ENCODE measurements around the gene TRIM31. TPM values are rescaled to one million over a fixed set of nuclear protein-coding genes. Genes with fewer than 3 reads are reported as not detected.
A peak's percentile ranks its signal among the peaks of the same experiment; 100 is the strongest.

TRIM31 gene
- total RNA-seq, 2 donors from 2014 or later: not detected

DNA sequence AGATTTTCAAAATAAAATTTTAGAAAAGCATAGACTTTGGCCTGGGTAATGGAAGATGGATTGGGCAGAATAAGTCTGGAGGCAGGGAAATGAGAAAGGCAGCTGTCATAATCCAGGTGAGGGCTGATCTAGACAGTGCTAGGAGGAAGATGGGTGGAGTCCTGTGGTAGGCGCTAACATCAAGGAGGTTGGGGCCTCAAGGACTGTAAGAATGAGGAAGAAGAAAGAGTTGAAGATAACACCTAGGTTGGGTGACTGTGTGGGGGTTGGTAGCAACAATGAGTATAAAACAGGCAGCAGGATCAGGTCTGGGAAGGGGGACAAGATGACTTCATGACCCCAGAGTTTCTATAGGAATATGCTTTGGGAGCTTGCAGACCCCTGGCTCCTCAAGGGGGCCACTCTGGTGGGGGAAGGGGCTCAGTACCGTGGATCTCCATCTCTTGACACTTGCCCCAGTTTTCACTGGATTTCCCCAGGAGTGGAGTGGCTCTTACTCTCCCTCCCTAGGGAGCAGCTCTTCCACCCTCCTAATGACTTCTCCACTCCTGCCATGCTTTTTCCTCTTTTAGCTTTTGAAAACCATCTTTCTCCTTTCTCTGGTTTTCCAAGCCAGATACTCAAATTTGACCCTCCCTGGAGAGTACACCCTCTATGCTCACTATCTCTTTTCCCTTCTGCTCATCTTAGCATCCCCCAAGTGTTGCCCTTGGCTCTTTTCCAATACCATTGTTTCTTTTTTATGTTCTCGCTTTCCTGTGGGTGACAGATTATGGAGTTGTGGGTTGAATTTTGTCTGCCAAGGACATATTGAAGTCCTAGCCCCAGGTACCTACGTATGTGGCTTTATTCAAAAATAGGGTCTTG is 14.8 kb downstream of the TRIM31 start:
- Mint-ChIP-seq H3K27me3 (peaks cover 78% of the 10 kb centered on the region), H3K4me1 (peaks cover 42% of the 10 kb centered on the region), H3K36me3 (ENCODE audit: low read depth) (peaks cover 11% of the 10 kb centered on the region), H3K4me3 (peak overlapping the region; percentile 37), H3K27ac (no peak overlapping the region)
- no peaks in the 10 kb centered on the region for H3K9me3 ChIP-seq (ENCODE audit: control insufficient read depth, low read length, poor library complexity, severe bottlenecking)
- peak; percentile 65 for ATAC-seq
- DNase-seq: no peak

DNA sequence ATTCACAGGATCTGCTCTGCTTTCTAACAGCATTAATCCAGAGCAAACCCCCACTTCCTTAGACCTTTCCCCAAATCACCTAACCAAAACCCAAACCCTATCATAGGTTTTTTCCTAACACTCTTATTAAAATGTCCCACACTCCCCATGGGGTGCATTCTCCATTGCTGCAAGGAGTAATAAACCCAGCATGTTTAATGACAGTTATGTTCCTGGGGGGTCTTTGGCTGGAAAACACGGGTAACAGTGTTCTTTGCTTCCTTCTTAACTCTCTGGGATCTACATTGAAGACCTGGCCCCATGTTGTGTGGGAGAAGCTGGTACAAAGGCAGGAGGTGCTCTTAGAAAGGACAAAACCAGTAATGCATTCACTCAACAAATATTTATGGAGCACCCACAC is 16.1 kb downstream of the TRIM31 start:
- Mint-ChIP-seq H3K36me3 (ENCODE audit: low read depth) (peaks cover 11% of the 10 kb centered on the region), H3K27ac (no peak overlapping the region), H3K27me3 (peaks cover 90% of the 10 kb centered on the region), H3K4me3 (no peak overlapping the region), H3K4me1 (peaks cover 36% of the 10 kb centered on the region)
- no peaks in the 10 kb centered on the region for H3K9me3 ChIP-seq (ENCODE audit: control insufficient read depth, low read length, poor library complexity, severe bottlenecking)
- ATAC-seq (no peak), DNase-seq (no peak)

DNA sequence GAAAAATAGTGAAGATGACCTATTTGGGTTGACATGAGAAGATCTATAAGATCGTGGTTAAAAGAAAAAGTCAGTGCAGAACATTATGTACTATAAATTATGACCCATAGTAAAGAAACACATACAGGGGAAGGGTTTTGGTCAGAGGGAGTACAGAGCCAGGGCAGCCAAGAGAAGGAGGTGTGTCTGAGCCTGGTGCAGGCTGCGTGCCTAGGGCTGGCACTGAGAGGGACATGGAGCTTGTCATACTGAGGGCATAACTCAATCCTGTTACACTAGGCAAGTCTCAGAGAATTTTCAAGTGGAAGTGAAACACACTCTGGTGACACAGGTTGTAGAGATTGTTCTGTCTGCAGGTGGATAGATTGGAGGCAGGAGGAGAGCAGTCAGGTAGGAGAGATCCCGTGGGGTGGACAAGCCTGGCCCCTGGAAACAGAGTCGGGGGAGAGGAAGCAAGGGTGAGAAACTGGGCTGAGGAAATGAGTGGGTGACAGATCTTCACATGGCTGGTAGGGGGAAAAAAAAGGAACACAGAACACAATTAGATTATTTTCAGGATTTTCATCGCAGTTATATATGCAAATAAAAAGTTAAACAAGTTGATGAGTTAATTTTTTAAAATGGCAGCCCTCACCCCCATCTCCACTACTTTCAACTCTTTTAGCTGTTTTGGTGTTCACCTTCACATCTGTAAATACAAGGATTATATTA is 18.8 kb downstream of the TRIM31 start:
- H3K27me3 Mint-ChIP-seq: peaks cover 90% of the 10 kb centered on the region
- H3K4me1 Mint-ChIP-seq: peaks cover 23% of the 10 kb centered on the region
- no peaks in the 10 kb centered on the region for H3K9me3 ChIP-seq (ENCODE audit: control insufficient read depth, low read length, poor library complexity, severe bottlenecking)
- no peak overlapping the region for H3K4me3 Mint-ChIP-seq
- peak overlapping the region; percentile 37 for H3K27ac Mint-ChIP-seq
- no peak for ATAC-seq
- DNase-seq: no peak
- peaks cover 15% of the 10 kb centered on the region for H3K36me3 Mint-ChIP-seq (ENCODE audit: low read depth)

DNA sequence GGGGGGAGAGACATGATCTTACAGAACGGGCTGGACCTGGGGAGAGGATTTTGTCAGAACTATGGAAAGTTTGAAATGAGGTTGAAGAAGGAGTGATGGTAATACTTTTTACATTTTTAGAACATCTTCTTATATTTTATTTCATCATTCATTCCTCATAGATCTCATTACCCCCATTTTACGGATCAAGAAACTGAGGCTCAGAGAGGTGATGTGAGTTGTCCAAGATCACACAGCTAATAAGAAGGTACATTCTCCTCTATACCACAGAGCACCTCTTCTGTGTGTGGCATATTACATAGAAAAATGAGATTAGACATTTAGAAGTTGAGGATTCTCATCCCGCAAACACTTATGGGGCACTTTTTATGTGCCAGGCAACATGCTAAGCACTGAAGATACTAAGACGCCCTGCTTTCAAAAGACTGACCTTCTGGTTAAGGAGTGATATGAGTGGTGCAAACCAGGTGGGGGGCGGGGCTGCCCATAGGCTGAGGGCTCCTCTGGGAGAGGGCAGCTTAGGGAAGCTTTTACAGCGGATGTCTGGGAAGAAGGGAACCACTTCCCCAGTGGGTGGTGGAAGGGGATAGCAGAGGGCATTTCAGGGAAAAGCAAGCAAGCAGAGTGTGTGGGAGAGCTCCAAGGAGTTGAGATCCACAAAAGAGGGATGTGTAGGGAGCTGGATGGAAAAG is 19.9 kb downstream of the TRIM31 start:
- H3K4me1 Mint-ChIP-seq: peaks cover 16% of the 10 kb centered on the region
- H3K9me3 ChIP-seq (ENCODE audit: control insufficient read depth, low read length, poor library complexity, severe bottlenecking): no peaks in the 10 kb centered on the region
- DNase-seq: no peak
- peaks cover 15% of the 10 kb centered on the region for H3K36me3 Mint-ChIP-seq (ENCODE audit: low read depth)
- ATAC-seq: no peak
- H3K4me3 Mint-ChIP-seq: no peak overlapping the region
- peaks cover 90% of the 10 kb centered on the region for H3K27me3 Mint-ChIP-seq
- peak overlapping the region; percentile 34 for H3K27ac Mint-ChIP-seq

DNA sequence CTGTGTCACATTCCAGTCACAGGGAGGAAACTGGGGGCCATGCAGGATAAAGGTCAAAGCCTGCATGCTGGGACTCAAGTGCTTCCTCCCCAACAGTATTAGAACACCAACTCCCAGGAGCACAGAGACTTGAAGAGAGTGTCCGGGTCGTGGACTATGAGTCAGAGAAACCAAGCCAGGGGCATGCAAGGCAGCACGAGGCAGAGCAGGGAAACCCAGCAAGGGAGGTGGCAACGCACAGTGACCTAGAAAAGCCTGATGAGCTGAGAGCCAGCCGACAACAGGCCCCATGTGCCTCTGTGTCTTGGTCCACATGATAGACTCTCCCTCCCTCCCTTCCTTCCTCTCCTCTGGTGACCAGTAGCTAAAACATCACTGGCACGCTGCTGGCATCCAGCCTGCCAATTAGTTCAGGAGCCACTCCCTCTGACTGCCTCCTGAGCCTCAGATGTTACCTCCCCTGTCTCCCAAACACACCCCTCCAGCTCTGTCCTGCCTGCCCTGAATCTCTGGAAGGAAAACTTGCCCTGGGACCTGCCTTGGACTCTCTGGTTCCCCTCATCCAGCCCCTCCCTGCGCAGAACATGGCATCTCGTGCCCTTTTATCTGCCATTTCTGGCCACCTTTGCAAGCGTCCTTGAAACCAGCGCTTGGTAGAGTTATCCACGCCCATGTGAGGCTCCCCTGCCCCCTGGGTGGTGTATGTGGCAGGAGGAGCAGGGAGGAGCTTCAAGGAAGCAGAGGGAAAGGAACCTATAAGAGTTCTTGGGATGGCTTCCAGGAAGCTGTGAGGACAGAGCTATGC is 21.1 kb downstream of the TRIM31 start:
- DNase-seq (no peak), ATAC-seq (no peak)
- H3K4me3 Mint-ChIP-seq: no peak overlapping the region
- peaks cover 12% of the 10 kb centered on the region for H3K36me3 Mint-ChIP-seq (ENCODE audit: low read depth)
- no peaks in the 10 kb centered on the region for H3K9me3 ChIP-seq (ENCODE audit: control insufficient read depth, low read length, poor library complexity, severe bottlenecking)
- H3K27me3 Mint-ChIP-seq: peaks cover 90% of the 10 kb centered on the region
- H3K27ac Mint-ChIP-seq: no peak overlapping the region
- peaks cover 8% of the 10 kb centered on the region for H3K4me1 Mint-ChIP-seq

DNA sequence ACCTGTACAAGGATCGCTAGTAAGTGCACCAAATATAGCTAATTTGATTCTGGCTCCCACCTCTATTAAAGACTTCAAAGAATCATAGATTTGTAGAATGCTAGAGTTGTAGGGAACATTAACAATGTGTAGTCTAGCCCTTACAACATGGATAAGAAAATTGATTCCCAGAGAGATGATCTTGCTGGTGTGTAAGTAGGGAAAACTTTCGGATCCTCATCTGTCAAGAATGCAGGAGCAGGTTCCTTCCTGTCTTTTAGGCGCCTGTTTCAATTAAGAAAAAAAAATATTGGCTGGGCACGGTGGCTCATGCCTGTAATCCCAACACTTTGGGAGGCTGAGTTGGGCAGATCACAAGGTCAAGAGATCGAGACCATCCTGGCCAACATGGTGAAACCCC is 25.0 kb downstream of the TRIM31 start:
- H3K4me1 Mint-ChIP-seq: peaks cover 2% of the 10 kb centered on the region
- H3K9me3 ChIP-seq (ENCODE audit: control insufficient read depth, low read length, poor library complexity, severe bottlenecking): no peaks in the 10 kb centered on the region
- H3K27ac Mint-ChIP-seq: no peak overlapping the region
- peaks cover 6% of the 10 kb centered on the region for H3K36me3 Mint-ChIP-seq (ENCODE audit: low read depth)
- no peak overlapping the region for H3K4me3 Mint-ChIP-seq
- peaks cover 61% of the 10 kb centered on the region for H3K27me3 Mint-ChIP-seq
- DNase-seq (no peak), ATAC-seq (no peak)

DNA sequence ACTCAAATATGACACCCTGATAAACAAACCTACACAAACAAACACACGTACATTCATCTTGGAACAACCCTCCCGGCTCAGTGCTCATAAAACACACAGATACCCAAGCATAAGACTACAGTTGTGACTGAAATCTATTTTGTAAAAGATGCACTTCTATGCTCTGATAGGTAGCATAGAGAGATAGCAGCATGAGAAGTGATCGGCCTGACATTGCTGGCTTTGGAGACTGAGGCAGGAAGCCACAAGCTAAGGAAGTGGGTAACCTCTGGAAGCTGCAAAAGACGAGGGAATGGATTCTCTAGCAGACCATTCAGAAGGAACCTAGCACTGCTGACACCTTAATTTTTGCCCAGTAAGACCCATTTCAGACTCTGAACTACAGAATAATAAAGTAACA is 35.7 kb downstream of the TRIM31 start:
- H3K9me3 ChIP-seq (ENCODE audit: control insufficient read depth, low read length, poor library complexity, severe bottlenecking): no peaks in the 10 kb centered on the region
- peak; percentile 33 for ATAC-seq
- peak overlapping the region; percentile 93 for H3K4me3 Mint-ChIP-seq
- no peak for DNase-seq
- H3K36me3 Mint-ChIP-seq (ENCODE audit: low read depth): peaks cover 8% of the 10 kb centered on the region
- peaks cover 38% of the 10 kb centered on the region for H3K27me3 Mint-ChIP-seq
- peaks cover 44% of the 10 kb centered on the region for H3K4me1 Mint-ChIP-seq
- H3K27ac Mint-ChIP-seq: peak overlapping the region; percentile 66

DNA sequence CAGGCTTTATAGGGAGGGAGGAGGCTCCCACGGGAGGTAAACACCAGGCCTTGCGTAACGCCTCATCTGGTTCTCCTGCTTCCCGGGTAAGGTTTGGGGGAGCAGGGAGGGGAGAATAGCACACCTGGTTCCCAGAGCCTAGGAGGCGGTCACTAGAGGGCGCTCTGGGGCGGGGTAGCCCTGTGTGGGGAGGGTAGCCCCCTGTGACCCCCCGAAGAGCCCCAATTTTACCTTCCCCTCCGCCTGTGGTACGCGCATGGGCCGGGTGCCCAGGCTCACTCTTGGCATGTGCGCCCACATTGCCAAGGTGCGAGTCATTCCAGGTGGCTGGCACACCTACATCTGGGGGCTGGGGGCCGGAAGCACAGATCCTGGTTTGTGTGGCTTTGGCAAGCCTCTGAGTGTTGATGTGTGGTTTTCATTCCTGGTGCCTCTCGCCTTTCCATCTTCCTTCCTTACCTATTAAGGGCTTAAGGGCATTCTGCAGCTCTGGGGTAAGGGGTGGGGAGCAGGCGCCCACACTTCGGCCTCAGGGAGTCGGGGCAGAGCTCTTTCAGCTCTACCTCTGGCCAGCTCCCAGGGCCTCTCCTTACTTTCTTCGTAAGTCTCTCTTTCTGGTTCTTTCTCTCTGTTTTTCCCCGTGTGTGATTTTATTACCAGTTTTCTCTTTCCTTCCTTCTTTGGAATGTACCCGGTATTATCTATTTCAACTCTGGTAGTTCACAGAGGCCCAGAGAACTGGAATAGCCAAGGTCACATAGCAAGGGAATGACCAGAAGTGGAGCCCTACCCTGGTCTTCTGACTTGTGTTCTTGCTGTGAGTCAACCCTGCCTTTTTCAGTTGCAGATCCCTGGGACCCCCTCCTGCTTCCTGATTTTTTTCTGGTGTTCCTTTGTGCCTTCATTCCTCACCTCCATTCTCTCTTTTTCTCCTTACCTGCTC is 36.8 kb downstream of the TRIM31 start:
- peak overlapping the region; percentile 83 for H3K27ac Mint-ChIP-seq
- H3K36me3 Mint-ChIP-seq (ENCODE audit: low read depth): peaks cover 17% of the 10 kb centered on the region
- H3K4me1 Mint-ChIP-seq: peaks cover 53% of the 10 kb centered on the region
- no peak for DNase-seq
- H3K27me3 Mint-ChIP-seq: peaks cover 46% of the 10 kb centered on the region
- H3K9me3 ChIP-seq (ENCODE audit: control insufficient read depth, low read length, poor library complexity, severe bottlenecking): no peaks in the 10 kb centered on the region
- ATAC-seq: no peak
- peak overlapping the region; percentile 93 for H3K4me3 Mint-ChIP-seq

DNA sequence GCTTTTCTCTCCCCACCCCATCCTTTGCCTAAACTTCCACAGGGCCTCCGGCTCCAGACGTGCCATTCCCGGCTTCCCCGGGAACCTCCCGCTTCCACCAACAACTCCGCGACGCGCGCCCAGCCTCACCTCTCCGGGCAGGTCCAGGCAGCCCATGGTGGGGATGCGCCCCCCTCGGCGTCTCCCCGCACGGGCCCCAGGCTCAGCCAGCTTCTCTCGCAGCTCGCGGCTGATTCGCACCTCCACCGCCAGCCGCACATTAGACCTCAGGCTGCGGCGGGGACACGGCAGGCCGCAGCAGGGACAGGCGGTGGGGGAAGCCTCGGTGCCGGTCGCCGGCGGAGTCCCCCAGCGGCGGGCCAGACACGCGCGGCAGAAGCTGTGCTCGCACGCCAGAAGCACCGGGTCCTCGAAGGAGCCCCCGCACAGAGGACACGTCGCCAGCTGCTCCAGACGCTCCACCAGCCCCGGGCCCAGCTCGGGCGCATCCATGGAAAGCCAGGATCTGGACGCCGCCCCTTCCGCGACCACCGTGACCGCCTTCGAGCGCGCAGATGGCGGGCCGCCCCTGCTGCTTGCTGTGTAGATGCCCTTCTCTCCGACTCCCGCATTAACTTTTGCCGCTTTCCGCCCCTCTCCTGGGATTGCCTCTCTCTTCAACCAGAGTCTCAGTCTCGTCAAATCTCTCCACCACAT is 37.6 kb downstream of the TRIM31 start, which contains the start of gene RNF39:
TSS of gene RNF39 (minus strand) at position 676 of the 696 bp plus-strand sequence. CDS start at position 492, 184 bp downstream.
- Mint-ChIP-seq H3K36me3 (ENCODE audit: low read depth) (peaks cover 20% of the 10 kb centered on the region), H3K4me1 (peaks cover 59% of the 10 kb centered on the region), H3K27me3 (peaks cover 54% of the 10 kb centered on the region), H3K4me3 (peak within 1 kb of the TSS; percentile 93), H3K27ac (peak within 1 kb of the TSS; percentile 83)
- peak in 1 of 3 donors; percentile 16 for DNase-seq
- peak; percentile 42 for ATAC-seq
- no peaks in the 10 kb centered on the region for H3K9me3 ChIP-seq (ENCODE audit: control insufficient read depth, low read length, poor library complexity, severe bottlenecking)

DNA sequence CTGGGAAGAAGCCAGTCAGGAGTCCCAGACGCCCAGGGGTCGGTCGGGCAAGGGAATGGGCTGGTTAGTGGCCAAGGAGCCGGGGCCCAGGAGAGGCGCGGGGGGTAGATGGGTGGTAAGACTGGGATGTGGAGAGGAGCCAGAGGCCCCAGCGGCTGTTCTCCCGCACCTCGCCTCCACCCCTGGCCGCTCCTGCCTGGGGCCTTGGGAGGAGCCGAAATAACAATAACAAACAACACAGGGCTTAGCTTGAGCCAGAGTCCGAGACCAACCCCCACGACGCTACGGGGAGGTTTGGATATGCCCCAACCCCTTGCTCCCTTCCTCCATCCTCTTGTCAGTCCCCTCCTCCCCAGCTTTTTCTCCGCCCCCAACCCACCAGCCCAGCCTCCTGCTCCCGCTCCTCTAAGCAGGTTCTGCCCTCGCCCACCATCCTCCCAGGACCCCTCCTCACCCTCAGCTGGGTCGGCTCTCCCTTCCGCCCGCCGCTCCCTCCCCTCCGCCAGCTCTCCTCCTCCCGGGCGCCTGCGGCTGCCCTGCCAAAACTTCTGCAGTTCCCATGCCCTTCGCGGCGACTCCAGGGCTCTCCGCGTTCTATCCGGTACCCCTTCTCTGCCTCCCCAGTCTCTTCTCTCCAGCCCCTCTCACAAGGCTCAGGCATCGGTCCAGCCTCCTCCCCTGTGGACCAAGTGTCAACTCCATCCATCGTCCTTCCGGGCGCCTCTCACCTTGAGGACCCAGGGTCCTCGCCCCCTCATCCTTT is 38.4 kb downstream of the TRIM31 start:
- H3K4me3 Mint-ChIP-seq: peak overlapping the region; percentile 93
- peaks cover 60% of the 10 kb centered on the region for H3K27me3 Mint-ChIP-seq
- H3K36me3 Mint-ChIP-seq (ENCODE audit: low read depth): peaks cover 25% of the 10 kb centered on the region
- H3K9me3 ChIP-seq (ENCODE audit: control insufficient read depth, low read length, poor library complexity, severe bottlenecking): no peaks in the 10 kb centered on the region
- DNase-seq (no peak), ATAC-seq (no peak)
- H3K4me1 Mint-ChIP-seq: peaks cover 62% of the 10 kb centered on the region
- H3K27ac Mint-ChIP-seq: peak overlapping the region; percentile 59

Measured in T-helper 17 cell (primary cell).